ENCODE results near the gene MKI67. TPM values are rescaled to one million over a fixed set of nuclear protein-coding genes. Genes with fewer than 3 reads are reported as not detected.

Gene MKI67
- total RNA-seq, 4 donors from 2014 or later = 14.3 to 50.8 (median 26.1) TPM

- intact Hi-C loops (cut with DNase I) = loop anchor here (5.0 kb wide), 2 partner anchors 32 to 162 kb away; partner anchors contain the start of gene PTPRE
- H3K4me1 ChIP-seq = peaks cover 0 to 33% (median 15%) of the 10 kb centered on the region in 3 donors
- no peak for TF ChIP-seq POLR2A (IDR thresholded peaks at IDR 0.05)
- peak; percentile 83 to 95 (median 86) for TF ChIP-seq CTCF (IDR thresholded peaks at IDR 0.05)
Observed at GRCh38 chr10:128069351-128070051, 56.7 kb downstream of the MKI67 start.

DNA sequence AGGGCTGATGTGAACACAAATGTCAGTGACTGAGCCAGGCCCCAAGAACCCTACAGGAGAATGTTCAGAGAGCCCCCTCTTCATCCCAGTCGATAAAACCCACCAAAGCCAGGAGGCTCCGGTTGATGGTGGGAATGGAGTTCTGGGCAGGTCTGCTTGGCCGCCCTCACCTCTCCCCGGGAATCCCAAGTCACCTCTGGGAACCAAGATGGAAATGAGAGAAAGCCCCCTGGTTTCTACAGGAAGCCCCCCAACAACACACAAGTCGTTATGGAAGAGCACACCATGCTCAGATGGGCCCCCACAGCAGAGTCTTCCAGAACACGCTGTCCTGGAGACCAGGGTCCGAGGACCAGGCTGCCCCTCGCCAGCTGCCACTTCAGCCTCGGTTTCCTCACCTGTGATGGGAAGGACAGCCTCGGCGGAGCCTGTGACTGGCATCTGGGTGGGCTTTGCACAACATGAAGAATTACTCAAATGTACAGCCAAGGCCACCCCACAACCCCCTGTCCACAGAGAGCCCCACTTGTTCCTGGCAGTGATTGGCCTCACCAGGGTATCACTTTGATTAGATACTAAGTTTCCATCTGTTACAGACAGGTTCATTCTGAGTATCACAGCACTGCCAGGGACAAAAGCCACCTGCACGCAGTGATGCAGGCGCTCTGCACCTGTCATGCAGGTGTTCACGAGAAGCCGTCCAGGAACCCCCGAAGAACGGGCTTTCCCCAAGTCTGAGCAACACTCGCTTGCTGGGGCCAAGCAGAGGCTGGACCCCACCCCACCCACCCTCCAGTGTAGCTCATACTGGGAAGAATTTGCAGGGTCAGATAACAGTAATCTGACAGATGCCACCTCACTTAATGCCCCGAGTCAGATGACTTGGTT lies 57.6 kb downstream of the MKI67 start:
- H3K4me1 ChIP-seq = peaks cover 9 to 41% (median 23%) of the 10 kb centered on the region in 3 donors
- intact Hi-C loops (cut with DNase I) = no loop called here
- H3K27ac ChIP-seq = no peak overlapping the region
- no peaks in the 10 kb centered on the region for H3K27me3 ChIP-seq
- WGBS, 2 donors = 71 to 92% methylated on average over 8 to 14 of the region's 19 CpGs
- DNase-seq = no peak
- TF ChIP-seq CTCF (IDR thresholded peaks at IDR 0.05) (no peak), POLR2A (IDR thresholded peaks at IDR 0.05) (no peak)
- H3K9me3 ChIP-seq = no peaks in the 10 kb centered on the region
- H3K4me3 ChIP-seq = no peak overlapping the region
- H3K36me3 ChIP-seq = peaks cover 18 to 94% (median 41%) of the 10 kb centered on the region in 3 donors

More at GRCh38 chr10:128069351-128070051, 56.7 kb downstream of the MKI67 start:
- Histone ChIP-seq H3K4me3 (no peak overlapping the region), H3K9me3 (no peaks in the 10 kb centered on the region), H3K27me3 (no peaks in the 10 kb centered on the region), H3K27ac (no peak overlapping the region), H3K36me3 (peaks cover 21 to 100% (median 41%) of the 10 kb centered on the region in 3 donors)
- DNase-seq = no peak
- 21 to 24% methylated on average over 24 to 28 of the region's 28 CpGs for WGBS, 2 donors

GRCh38 chr10:128067691-128068397 lies 58.4 kb downstream of the MKI67 start:
- Histone ChIP-seq H3K27me3 (no peaks in the 10 kb centered on the region), H3K27ac (no peak overlapping the region), H3K4me3 (no peak overlapping the region), H3K36me3 (peaks cover 11 to 89% (median 36%) of the 10 kb centered on the region in 3 donors), H3K4me1 (peaks cover 12 to 49% (median 30%) of the 10 kb centered on the region in 3 donors), H3K9me3 (no peaks in the 10 kb centered on the region)
- DNase-seq = no peak
- TF ChIP-seq CTCF (IDR thresholded peaks at IDR 0.05) (no peak), POLR2A (IDR thresholded peaks at IDR 0.05) (no peak)
- intact Hi-C loops (cut with DNase I) = no loop called here
- 89 to 100% methylated on average over 1 to 5 of the region's 25 CpGs for WGBS, 2 donors

- no peak for TF ChIP-seq CTCF (IDR thresholded peaks at IDR 0.05)
- no peak for TF ChIP-seq POLR2A (IDR thresholded peaks at IDR 0.05)
- H3K4me3 ChIP-seq = no peak overlapping the region
- intact Hi-C loops (cut with DNase I) = no loop called here
- no peaks in the 10 kb centered on the region for H3K9me3 ChIP-seq
- no peak for DNase-seq
- H3K4me1 ChIP-seq = peaks cover 16 to 58% (median 35%) of the 10 kb centered on the region in 3 donors
- 81 to 83% methylated on average over 13 of the region's 13 CpGs for WGBS, 2 donors
- no peaks in the 10 kb centered on the region for H3K27me3 ChIP-seq
- H3K36me3 ChIP-seq = peaks cover 10 to 89% (median 36%) of the 10 kb centered on the region in 3 donors
- no peak overlapping the region for H3K27ac ChIP-seq
Observed at GRCh38 chr10:128066870-128067382, 59.3 kb downstream of the MKI67 start.
